Activated naive CD8-positive, alpha-beta T cell (primary cell): ENCODE measurements around the gene ACTR5.

Source experiments
- H3K27ac Mint-ChIP-seq: one replicate; pipeline ENCODE4 v1.8.0; 2021; ENCODE audit warnings: mixed read lengths
- H3K27me3 Mint-ChIP-seq: one replicate; pipeline ENCODE4 v1.8.0; 2021; ENCODE audit warnings: mixed read lengths
- H3K36me3 Mint-ChIP-seq: one replicate; pipeline ENCODE4 v1.8.0; 2021; ENCODE audit warnings: mixed read lengths
- H3K4me1 Mint-ChIP-seq: one replicate; pipeline ENCODE4 v1.8.0; 2021; ENCODE audit warnings: low read depth, mixed read lengths
- H3K4me3 Mint-ChIP-seq: one replicate; pipeline ENCODE4 v1.8.0; 2021; ENCODE audit warnings: mild to moderate bottlenecking, mixed read lengths
- H3K9me3 Mint-ChIP-seq: one replicate; pipeline ENCODE4 v1.8.0; 2021; ENCODE audit warnings: low read depth, mixed read lengths

Gene ACTR5

DNA sequence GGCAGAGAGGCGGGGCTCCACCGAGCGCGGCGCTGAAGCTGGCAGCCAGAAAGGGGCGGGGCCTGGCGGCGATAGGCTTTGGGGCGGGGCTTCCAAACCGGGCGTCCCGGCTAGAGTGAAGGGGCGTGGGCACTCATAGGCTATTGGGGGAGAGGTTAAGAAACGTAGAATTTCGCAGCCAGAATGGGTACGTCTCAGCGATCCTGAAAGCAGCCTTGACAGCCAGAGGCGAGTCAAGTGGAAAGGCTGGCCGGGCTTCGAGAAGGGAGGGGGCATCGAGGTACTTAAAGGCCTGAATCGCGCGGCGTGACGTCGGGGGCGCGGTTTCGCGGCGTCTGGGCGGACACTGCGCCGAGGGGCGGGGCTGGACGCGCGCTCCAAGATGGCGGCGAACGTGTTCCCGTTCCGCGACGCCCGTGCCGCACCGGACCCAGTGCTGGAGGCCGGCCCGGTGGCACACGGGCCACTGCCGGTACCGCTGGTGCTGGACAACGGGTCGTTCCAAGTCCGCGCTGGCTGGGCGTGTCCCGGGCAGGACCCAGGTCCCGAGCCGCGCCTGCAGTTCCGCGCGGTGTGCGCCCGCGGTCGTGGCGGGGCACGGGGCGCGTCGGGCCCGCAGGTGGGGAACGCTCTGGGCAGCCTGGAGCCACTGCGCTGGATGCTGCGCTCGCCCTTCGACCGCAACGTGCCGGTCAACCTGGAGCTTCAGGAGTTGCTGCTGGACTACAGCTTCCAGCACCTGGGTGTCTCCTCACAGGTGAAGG lies at the start of gene ACTR5:
ACTR5 (plus strand) TSS at position 364 of the 764 bp plus-strand sequence; CDS start at position 383, 19 bp downstream.
- no peaks in the 10 kb centered on the region for H3K9me3 Mint-ChIP-seq
- peak within 1 kb of the TSS; percentile 95 for H3K4me3 Mint-ChIP-seq
- no peaks in the 10 kb centered on the region for H3K36me3 Mint-ChIP-seq
- peaks cover 4% of the 10 kb centered on the region for H3K27me3 Mint-ChIP-seq
- peak within 1 kb of the TSS; percentile 98 for H3K27ac Mint-ChIP-seq
- H3K4me1 Mint-ChIP-seq: peaks cover 22% of the 10 kb centered on the region

DNA sequence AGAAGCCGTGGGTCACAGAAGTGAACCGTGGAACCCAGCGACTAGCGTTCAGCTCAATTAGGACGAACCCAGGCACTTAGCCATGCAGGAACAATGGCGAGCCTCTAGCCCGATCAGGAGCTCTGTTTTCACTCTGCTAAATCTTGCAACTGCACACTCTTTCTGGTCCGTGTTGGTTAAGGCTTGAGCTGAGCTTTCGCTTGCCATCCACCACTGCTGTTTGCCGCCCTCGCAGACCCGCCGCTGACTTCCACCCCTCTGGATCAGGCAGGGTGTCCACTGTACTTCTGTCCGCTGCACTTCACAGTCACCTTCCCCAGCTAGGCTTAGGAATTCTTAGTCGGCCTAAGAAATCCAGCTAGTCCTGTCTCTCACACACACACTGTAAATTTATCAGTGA lies 49.7 kb upstream of the ACTR5 start:
- Mint-ChIP-seq H3K9me3 (peaks cover 5% of the 10 kb centered on the region), H3K36me3 (no peaks in the 10 kb centered on the region), H3K4me1 (no peaks in the 10 kb centered on the region), H3K27me3 (peaks cover 11% of the 10 kb centered on the region), H3K27ac (no peak overlapping the region), H3K4me3 (no peak overlapping the region)

DNA sequence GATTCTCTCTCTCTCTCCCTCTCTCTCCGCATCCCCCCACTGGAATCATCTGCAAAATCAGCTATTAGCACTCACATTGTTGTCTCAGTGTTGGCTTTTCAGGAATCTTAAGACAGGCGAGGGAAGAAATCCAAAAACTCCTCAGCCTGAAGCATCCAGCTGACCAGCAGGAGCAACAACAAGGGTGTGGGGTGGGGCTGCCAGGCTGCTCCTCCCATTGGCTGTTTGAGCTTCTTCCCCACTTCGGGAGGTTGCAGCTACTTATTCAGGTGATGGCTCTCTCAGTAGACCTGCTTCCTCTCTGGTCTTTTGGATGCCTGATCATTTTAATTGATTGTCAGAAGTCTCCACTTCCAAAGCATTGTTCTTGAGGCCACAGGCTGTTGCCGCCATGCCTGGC lies 48.1 kb upstream of the ACTR5 start:
- Mint-ChIP-seq H3K27ac (no peak overlapping the region), H3K4me1 (no peaks in the 10 kb centered on the region), H3K9me3 (no peaks in the 10 kb centered on the region), H3K4me3 (no peak overlapping the region), H3K36me3 (no peaks in the 10 kb centered on the region), H3K27me3 (peaks cover 6% of the 10 kb centered on the region)

DNA sequence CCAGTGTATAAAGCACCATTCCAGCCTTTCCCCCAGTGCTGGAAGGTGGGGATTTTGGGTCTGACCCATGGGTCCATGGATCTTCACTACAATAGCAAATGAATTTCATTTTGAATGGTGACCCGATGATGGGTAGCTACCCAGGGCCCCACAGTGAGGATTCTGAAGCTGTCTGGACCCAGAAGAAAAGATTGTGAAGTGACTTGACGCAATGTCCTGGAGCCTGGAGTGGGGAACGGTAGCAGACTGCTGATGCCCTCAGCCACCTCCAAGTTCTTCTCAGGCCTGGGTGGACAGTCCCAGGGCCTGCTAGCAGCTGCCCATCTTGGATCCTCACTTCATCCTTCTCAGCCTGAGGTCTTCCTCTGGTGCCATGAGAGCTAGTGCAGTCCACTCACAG lies 47.3 kb upstream of the ACTR5 start:
- Mint-ChIP-seq H3K36me3 (no peaks in the 10 kb centered on the region), H3K4me3 (no peak overlapping the region), H3K9me3 (no peaks in the 10 kb centered on the region), H3K27me3 (peaks cover 4% of the 10 kb centered on the region), H3K4me1 (no peaks in the 10 kb centered on the region), H3K27ac (no peak overlapping the region)

DNA sequence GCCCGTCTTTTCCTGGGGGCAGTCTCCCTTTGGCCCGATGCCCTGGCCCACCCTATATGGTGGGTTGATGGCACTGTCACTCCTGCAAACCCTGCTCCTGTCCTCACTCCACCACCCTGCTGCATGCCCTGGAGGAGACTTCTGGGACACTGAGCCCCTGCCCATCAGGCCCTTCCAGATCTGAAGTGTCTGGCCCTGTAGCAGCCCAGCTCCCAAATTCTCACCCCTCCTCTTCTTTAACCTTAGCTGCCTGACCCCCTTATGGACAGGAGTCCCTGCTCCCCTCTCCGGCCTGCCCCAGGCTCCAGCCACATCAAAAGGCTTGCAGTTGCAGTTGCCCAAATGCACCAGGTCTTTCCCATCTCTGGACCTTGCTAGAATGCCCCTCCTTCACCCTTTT lies 44.7 kb upstream of the ACTR5 start:
- peaks cover 4% of the 10 kb centered on the region for H3K27me3 Mint-ChIP-seq
- H3K4me1 Mint-ChIP-seq: no peaks in the 10 kb centered on the region
- H3K36me3 Mint-ChIP-seq: no peaks in the 10 kb centered on the region
- H3K9me3 Mint-ChIP-seq: no peaks in the 10 kb centered on the region
- H3K4me3 Mint-ChIP-seq: no peak overlapping the region
- H3K27ac Mint-ChIP-seq: no peak overlapping the region

DNA sequence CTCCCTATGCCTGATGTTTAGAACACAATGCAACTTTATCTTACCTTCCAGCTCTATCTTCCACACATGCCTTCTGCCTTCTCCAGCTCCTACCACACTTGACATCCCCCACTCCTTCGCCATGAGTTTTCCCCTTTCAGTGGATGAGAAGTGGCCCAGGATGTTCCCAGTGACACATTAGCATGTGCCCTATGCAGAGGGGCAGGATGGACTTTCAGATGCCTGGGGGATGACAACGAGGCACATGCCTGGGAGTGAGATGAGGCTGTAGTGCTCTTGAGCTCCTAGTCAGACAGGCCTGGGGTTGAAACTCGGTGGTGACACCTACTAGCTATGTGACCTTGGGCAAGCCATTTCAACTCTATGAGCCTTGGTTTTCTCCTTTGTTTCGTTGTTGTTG lies 44.1 kb upstream of the ACTR5 start:
- peaks cover 4% of the 10 kb centered on the region for H3K27me3 Mint-ChIP-seq
- no peak overlapping the region for H3K27ac Mint-ChIP-seq
- H3K36me3 Mint-ChIP-seq: no peaks in the 10 kb centered on the region
- H3K4me1 Mint-ChIP-seq: no peaks in the 10 kb centered on the region
- no peak overlapping the region for H3K4me3 Mint-ChIP-seq
- no peaks in the 10 kb centered on the region for H3K9me3 Mint-ChIP-seq

DNA sequence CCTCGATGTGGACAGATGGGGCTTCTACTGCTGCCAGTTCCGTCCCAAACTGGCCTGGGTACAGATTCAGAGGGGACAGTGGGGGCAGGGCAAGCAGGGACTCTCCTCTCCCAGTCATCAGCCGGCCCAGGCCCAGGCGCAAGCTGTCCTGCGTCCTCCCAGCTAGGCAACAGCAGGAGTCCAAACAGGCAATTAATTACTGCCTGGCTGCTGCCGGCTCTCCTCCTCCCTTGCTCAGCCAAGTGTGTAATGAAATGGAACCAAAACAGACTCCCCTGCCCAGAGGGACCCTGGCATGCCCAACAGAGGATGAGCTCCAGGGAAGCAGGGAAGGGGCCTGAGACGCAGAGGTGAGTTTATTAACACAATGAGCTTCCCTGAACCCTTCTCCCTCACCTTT lies 41.8 kb upstream of the ACTR5 start:
- Mint-ChIP-seq H3K27me3 (peaks cover 4% of the 10 kb centered on the region), H3K4me3 (no peak overlapping the region), H3K4me1 (no peaks in the 10 kb centered on the region)

DNA sequence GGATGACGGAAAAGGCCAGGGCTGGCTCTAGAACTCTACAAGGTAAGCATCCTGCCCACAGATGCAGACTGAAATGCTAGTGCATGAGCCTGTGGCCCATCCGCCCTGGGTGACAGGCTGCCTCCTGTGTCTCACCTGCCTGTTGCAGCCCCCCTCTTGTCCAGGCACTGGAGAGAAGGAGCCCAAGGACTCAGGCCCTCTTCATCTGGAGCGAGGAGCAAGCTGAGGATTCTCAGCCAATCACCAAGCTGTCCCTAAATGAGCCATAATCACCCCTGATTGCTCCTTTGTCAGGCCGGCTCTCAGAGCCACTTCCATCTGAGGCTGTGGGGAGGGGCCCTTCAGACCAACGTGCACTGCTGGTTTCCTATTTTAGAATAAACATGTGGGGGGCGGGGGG lies 34.0 kb upstream of the ACTR5 start:
- no peaks in the 10 kb centered on the region for H3K9me3 Mint-ChIP-seq
- no peak overlapping the region for H3K4me3 Mint-ChIP-seq
- no peaks in the 10 kb centered on the region for H3K4me1 Mint-ChIP-seq
- H3K27ac Mint-ChIP-seq: no peak overlapping the region
- H3K27me3 Mint-ChIP-seq: peaks cover 19% of the 10 kb centered on the region
- no peaks in the 10 kb centered on the region for H3K36me3 Mint-ChIP-seq

More for the DNA sequence above, 41.8 kb upstream of the ACTR5 start:
- H3K9me3 Mint-ChIP-seq: no peaks in the 10 kb centered on the region
- H3K36me3 Mint-ChIP-seq: no peaks in the 10 kb centered on the region
- no peak overlapping the region for H3K27ac Mint-ChIP-seq

DNA sequence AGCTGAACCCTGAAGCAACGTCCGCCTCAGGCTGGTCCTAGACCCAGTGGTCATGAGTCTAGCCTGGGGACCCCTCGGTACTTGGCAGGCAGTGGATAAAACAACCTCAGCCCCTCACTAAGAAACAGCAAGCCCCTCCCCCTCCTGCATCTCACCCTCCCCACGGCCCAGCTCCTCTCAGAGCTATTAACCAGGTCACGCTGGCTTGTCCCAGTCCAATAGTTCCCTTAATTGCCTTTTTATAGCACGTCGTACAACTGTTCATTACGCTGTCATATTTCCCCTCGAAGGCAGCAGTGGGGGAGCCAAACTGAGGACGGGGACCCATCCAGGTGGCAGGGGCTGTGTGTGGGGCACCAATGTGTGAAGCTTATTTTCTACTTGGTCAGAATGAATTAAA lies 32.6 kb upstream of the ACTR5 start:
- H3K36me3 Mint-ChIP-seq: no peaks in the 10 kb centered on the region
- H3K27ac Mint-ChIP-seq: no peak overlapping the region
- no peaks in the 10 kb centered on the region for H3K4me1 Mint-ChIP-seq
- H3K27me3 Mint-ChIP-seq: peaks cover 23% of the 10 kb centered on the region
- H3K9me3 Mint-ChIP-seq: no peaks in the 10 kb centered on the region
- H3K4me3 Mint-ChIP-seq: no peak overlapping the region

DNA sequence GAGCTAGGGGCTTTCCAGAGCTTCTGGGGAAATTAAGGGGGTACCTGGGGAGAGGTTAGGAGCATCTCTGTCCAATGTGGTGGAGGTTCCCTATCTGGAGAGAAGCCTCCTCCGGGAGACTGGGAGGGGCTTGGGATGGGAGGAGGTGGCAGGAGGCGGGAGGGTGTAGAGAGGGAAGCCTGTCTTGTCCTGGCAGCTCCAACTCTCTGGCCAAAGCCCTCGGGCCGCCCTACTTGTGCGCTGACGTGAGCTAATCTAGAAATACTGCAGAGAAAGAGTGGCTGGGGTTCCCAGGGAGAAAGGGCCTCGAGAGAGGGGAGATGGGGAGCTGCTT lies 25.6 kb upstream of the ACTR5 start:
- Mint-ChIP-seq H3K4me3 (no peak overlapping the region), H3K36me3 (no peaks in the 10 kb centered on the region), H3K4me1 (peaks cover 29% of the 10 kb centered on the region), H3K9me3 (no peaks in the 10 kb centered on the region), H3K27me3 (peaks cover 59% of the 10 kb centered on the region), H3K27ac (no peak overlapping the region)

DNA sequence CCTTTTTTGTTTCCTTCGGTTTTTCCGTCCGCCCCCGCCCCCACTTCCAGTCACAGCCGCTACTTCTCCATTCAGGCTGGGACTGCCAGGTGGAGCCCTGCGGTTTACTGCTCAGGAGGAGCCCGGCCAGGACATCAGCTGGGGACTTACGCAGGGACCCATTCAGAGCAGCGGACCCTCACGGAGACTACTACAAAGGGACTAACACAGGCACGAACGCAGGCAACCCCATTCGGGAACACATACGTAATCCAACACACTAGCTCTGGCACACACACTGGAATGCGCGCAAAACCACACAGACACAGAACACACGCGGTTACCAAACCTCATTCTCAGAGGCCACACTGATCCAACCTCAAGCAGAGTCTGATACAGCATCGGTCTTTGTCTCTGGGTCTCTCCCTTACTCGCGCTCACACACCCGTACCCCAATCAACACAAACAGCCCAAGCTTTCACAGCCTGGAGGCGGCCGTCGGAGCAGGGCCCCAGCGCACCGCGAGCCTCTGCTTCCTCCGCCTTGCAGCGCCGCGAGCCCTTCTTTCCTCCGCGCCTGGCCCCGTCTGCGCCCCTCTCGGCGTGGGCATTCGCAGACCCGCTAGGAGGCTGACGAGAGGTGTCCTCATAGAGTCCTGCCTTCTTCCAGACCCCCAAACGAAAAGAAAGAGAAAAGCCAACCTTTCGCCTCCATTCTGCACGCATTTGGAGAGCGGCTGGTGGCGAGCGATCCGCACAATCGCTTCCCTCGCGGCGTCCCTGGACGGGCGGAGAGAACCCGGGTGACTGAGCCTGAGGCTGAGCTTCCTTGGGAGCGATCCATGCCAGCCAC lies 25.0 kb upstream of the ACTR5 start:
- Mint-ChIP-seq H3K27me3 (peaks cover 63% of the 10 kb centered on the region), H3K4me3 (peak overlapping the region; percentile 47), H3K36me3 (no peaks in the 10 kb centered on the region), H3K9me3 (no peaks in the 10 kb centered on the region), H3K27ac (no peak overlapping the region), H3K4me1 (peaks cover 35% of the 10 kb centered on the region)

DNA sequence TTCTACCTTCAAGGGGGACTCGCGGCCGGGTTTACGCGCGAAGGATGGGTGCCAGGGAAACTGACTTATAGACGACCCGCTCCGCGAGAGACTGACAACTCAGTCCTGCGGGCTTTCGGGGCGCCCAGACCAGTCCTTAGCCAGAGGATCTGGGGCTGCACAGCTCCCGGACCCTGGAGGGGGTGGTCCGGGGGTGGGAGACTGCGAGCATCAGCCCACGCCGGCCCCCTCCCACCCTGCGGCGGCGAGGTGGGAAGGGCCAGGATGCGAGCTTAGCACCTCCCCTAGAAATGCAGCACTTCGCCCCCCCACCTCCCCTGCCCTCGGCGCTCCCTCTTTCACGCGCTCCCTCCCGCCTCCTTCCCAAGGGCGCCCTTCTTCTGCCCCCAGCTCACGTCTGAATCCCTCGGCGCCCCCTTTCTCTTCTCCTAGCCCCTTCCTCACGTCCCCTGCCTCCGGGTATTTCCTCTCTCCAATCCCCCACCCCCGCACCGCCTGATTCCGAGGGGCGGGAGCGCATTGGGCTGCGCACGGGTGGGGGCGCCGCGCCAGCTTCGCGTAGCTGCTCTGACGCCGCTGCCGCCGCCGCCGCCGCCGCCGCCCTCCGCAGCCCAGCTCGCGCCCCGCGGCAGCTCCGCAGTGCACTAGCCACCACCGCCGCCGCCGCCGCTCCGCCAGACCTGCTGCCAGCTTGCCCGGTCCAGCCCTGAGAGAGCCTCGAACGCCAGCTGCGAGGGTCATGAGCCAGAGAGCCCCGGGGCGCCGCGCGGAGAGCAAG lies 24.2 kb upstream of the ACTR5 start, which contains the start of gene SLC32A1:
SLC32A1 (plus strand) TSS at position 639 of the 778 bp plus-strand sequence. CDS start 239 bp downstream, outside the sequence.
- Mint-ChIP-seq H3K9me3 (no peaks in the 10 kb centered on the region), H3K27me3 (peaks cover 64% of the 10 kb centered on the region), H3K4me1 (peaks cover 39% of the 10 kb centered on the region), H3K4me3 (peak within 1 kb of the TSS; percentile 55), H3K27ac (no peak within 1 kb of the TSS), H3K36me3 (no peaks in the 10 kb centered on the region)

DNA sequence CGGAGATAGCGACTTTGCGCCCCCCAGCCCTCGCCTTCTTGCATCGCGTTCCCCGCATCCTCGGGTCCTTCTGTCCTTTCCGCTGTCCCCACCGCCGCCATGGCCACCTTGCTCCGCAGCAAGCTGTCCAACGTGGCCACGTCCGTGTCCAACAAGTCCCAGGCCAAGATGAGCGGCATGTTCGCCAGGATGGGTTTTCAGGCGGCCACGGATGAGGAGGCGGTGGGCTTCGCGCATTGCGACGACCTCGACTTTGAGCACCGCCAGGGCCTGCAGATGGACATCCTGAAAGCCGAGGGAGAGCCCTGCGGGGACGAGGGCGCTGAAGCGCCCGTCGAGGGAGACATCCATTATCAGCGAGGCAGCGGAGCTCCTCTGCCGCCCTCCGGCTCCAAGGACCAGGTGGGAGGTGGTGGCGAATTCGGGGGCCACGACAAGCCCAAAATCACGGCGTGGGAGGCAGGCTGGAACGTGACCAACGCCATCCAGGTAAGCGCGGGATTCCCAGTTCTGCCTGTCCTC lies 23.6 kb upstream of the ACTR5 start:
- Mint-ChIP-seq H3K4me3 (peak overlapping the region; percentile 33), H3K4me1 (peaks cover 45% of the 10 kb centered on the region)

DNA sequence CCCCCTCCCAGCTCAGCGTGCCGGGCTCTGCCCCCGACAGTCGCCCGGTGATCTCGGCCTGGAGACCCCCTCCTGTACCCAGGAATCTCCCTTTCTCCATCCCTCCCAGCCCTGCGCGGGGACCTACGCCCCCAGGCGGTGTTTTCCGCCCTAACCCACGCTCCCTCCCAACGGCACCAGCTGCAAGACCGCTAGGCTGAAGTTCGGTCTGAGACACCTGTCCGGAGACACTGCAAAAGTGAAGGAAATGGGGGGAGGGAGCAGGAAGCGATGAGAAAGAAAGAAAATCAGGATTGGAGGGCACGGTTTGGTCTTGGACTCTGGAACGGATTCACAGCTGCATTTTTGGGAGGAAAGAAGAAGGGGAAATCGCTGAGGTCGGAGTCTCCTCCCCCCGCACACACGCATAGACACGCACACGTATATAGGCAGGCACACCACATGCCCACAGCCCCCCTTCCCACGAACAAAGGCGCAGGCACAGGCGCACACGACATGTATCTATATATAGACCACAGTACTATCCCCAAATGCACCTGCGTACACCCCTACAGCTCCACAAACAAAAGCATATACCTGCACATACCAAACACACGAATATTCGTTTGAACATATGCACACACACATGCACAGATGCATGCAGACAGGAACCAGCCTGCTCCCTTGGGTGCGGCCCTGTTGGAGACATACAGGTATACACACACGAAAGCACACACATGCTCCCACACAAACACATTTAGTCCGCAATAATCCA lies 22.9 kb upstream of the ACTR5 start:
- Mint-ChIP-seq H3K36me3 (no peaks in the 10 kb centered on the region), H3K9me3 (no peaks in the 10 kb centered on the region), H3K4me1 (peaks cover 52% of the 10 kb centered on the region), H3K27ac (no peak overlapping the region), H3K27me3 (peaks cover 72% of the 10 kb centered on the region), H3K4me3 (peak overlapping the region; percentile 55)

More for the DNA sequence above, 23.6 kb upstream of the ACTR5 start:
- Mint-ChIP-seq H3K27ac (no peak overlapping the region), H3K9me3 (no peaks in the 10 kb centered on the region), H3K27me3 (peaks cover 67% of the 10 kb centered on the region), H3K36me3 (no peaks in the 10 kb centered on the region)
